Ishikawa (cell line): ENCODE results near the gene ZNF579.

ENCODE experiments used
- CEBPB ChIP-seq: IDR thresholded peaks from 2 replicates; pipeline ENCODE4 v1.6.1; 2012
- CREB1 ChIP-seq: IDR thresholded peaks from 2 replicates; pipeline ENCODE4 v1.6.1; 2012; ENCODE audit warnings: low read depth
- EP300 ChIP-seq: IDR thresholded peaks from 2 replicates; pipeline ENCODE4 v1.6.1; 2012; ENCODE audit warnings: borderline replicate concordance
- NFIC ChIP-seq: IDR thresholded peaks from 2 replicates; pipeline ENCODE4 v1.6.1; 2012
- RAD21 ChIP-seq: IDR thresholded peaks from 2 replicates; pipeline ENCODE4 v1.6.1; 2012; ENCODE audit warnings: low read depth
- TAF1 ChIP-seq: IDR thresholded peaks from 2 replicates; pipeline ENCODE4 v1.6.1; 2012; ENCODE audit warnings: low read depth, mild to moderate bottlenecking
- TCF12 ChIP-seq: IDR thresholded peaks from 2 replicates; pipeline ENCODE4 v1.6.1; 2012; ENCODE audit warnings: low read depth
- TEAD4 ChIP-seq: IDR thresholded peaks from 2 replicates; pipeline ENCODE4 v1.6.1; 2012
- YY1 ChIP-seq: IDR thresholded peaks from 2 replicates; pipeline ENCODE4 v1.6.1; 2012; ENCODE audit warnings: low read depth
- ZBTB7A ChIP-seq: IDR thresholded peaks from 2 replicates; pipeline ENCODE4 v1.6.1; 2012; ENCODE audit warnings: low read depth
- TF ChIP-seq, protein P1 (sequence below): IDR thresholded peaks from 2 replicates; pipeline ENCODE4 v1.6.1; 2012
- TF ChIP-seq, protein P2 (sequence below): IDR thresholded peaks from 2 replicates; pipeline ENCODE4 v1.6.1; 2012; ENCODE audit warnings: low read depth, mild to moderate bottlenecking

DNA sequence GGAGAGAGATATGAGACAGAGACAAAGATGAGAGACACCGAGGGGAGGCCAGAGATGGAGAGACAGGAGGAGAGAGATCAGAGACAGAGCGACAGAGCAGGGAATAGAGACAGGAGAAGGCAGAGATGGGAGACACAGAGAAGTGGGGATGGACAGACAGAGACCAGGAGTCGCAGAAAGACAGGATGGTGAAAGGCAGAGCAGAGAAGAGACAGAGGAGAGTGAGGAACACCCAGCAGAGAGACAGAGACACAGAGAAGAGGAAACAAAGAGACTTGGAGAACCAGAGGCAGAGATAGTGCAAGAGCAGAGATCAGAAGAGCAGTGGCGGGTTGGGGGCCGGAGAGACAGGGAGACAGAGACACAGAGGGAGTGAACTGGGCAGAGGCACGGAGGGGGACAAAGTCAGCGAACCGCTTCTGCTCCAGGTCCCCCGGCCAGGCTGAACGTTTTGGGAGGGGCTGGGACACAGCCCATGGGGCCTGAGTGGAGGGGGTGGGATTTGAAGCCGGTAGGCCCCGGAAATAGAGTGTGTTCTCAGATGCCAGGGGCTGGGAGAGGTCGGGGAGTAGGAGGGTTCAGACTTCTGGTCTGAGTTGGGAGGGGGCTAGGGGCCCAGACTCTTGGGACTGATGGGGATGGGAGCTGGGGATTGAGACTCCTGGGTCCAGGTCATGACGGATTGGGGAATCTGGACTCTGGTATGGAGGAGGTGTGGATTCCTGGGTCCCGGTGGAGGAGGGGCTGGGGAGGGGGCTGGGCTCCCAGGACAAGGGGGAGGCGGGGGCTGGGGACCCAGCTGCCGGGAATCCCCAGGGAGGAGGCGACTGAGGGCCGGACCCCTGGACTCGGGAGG, 654 bp downstream of the ZNF579 start:
- TF ChIP-seq CEBPB (no peak), EP300 (no peak), YY1 (no peak), TAF1 (no peak), TCF12 (no peak), TEAD4 (no peak), RAD21 (no peak), NFIC (no peak), ZBTB7A (no peak; the same call in 1 of the 2 replicates), CREB1 (no peak)
- TF ChIP-seq, protein P1, sequence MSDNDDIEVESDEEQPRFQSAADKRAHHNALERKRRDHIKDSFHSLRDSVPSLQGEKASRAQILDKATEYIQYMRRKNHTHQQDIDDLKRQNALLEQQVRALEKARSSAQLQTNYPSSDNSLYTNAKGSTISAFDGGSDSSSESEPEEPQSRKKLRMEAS, result no peak
- TF ChIP-seq, protein P2, sequence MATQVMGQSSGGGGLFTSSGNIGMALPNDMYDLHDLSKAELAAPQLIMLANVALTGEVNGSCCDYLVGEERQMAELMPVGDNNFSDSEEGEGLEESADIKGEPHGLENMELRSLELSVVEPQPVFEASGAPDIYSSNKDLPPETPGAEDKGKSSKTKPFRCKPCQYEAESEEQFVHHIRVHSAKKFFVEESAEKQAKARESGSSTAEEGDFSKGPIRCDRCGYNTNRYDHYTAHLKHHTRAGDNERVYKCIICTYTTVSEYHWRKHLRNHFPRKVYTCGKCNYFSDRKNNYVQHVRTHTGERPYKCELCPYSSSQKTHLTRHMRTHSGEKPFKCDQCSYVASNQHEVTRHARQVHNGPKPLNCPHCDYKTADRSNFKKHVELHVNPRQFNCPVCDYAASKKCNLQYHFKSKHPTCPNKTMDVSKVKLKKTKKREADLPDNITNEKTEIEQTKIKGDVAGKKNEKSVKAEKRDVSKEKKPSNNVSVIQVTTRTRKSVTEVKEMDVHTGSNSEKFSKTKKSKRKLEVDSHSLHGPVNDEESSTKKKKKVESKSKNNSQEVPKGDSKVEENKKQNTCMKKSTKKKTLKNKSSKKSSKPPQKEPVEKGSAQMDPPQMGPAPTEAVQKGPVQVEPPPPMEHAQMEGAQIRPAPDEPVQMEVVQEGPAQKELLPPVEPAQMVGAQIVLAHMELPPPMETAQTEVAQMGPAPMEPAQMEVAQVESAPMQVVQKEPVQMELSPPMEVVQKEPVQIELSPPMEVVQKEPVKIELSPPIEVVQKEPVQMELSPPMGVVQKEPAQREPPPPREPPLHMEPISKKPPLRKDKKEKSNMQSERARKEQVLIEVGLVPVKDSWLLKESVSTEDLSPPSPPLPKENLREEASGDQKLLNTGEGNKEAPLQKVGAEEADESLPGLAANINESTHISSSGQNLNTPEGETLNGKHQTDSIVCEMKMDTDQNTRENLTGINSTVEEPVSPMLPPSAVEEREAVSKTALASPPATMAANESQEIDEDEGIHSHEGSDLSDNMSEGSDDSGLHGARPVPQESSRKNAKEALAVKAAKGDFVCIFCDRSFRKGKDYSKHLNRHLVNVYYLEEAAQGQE, result no peak
